Endometrial microvascular endothelial cells (primary cell): ENCODE measurements around the gene KIF21B. TPM values are rescaled to one million over a fixed set of nuclear protein-coding genes. Genes with fewer than 3 reads are reported as not detected.
"Not testable (repeated sequence)": the region's sequence is repeated elsewhere in the genome, so short reads cannot be mapped to it uniquely, and the experiment has no call there.

ENCODE experiments used
- in situ Hi-C: cut with HindIII; loops from 2 replicates; pipeline ENCODE4 v1.10.0; 2017; ENCODE audit warnings: low sequenced_read_pairs, low pct_unique_long_range_greater_than_20kb; ENCODE audit errors: inconsistent ontology term
- total RNA-seq: library from RNA; depleted of rRNA; stranded (reverse); fragments of >200 nt; gene quantifications from one replicate; pipeline ENCODE4 v1.2.3, GENCODE V29; 2015; ENCODE audit errors: inconsistent ontology term

The KIF21B gene
- total RNA-seq, 1 donor from 2014 or later: 1.6 TPM

DNA sequence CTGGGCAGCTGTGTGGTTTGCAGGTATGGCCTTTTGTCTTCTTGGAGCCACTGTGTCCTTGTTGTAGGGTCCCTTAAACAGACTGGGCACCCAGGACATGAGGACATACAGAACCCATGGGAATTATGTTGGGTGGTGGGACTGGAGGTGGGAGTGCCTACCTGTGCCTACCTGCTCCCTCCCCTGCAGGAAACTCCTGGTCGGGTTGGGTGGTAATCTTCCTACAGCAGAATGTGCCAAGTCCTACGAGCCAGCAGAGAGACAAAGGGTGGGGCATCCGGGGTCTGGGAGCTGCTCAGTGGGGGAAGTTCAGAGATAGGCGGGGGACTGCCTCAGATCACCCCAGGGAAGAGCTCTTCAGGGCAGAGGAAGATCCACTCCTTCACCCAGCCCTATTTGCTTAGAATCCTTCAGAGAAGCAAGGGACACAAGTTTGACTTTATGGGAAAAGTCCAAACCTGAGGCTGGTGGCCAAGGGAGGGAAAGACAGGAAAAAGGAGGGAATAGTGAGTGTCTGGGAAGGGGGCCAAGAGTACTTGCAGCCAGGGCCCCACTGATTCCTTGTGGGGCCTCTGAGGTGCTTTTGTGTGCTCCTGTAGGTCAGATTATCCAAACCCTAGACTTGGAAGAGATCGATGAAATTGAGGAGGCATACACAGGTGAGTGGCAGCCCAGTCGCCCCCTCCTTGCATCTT, 58.3 kb downstream of the KIF21B start:
- in situ Hi-C loops: loop anchor here (10.0 kb wide), 1 partner anchor 80 kb away; no protein-coding TSS in a partner anchor

DNA sequence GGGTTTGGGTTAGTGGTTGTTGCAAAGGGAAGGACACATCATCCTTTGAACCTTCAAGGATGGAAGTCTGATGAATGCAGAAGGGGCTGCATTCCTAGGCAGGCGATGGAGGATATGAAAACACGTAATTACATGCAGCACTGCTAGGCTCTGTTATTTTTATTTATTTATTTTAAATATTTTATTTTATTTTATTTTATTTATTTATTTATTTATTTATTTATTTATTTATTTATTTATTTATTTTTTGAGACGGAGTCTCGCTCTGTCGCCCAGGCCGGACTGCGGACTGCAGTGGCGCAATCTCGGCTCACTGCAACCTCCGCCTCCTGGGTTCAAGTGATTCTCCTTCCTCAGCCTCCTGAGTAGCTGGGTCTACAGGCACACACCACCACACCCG, 59.6 kb downstream of the KIF21B start:
- in situ Hi-C loops: loop anchor here (10.0 kb wide), 1 partner anchor 81 kb away; no protein-coding TSS in a partner anchor

DNA sequence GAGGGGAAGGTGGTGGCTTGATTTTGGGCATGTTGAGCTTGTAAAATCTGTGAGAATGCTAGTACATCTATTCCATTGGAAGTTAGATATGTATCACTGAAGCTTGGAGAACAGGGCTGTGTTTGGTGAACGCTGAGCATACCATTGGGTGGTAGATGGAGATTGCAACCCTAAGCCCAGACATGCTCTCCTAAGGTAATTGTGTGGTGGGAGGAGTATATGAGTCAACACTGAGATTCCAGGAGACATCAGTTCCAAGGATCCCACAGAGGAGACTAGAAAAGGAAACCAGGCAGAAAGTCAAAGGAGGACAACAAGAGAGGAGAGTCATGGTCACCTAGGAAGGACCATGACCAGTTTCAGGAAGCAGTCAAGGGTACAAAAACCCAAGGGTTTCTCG, 60.4 kb downstream of the KIF21B start:
- in situ Hi-C loops: loop anchor here (10.0 kb wide), 1 partner anchor 82 kb away; no protein-coding TSS in a partner anchor

DNA sequence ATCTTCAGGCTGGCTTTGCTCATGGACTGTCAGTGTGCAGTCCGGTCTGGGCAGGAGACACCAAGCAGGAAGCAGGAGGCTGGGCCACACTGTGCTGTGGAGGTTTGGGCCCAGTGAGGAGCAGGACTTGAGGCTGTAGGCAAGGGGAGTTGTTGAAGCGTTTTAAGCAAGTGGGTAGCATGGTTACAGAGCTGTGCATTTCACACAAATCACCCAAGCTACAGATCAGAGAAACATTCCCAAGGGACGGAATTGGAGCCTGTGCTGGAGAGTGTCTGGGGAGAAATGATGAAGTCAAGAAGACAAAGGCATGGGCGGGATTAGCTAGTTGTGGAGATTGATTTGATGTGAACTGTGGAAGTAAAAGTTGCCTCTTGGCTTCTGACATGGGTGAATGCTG, 60.9 kb downstream of the KIF21B start:
- in situ Hi-C loops: loop anchor here (10.0 kb wide), 1 partner anchor 82 kb away; no protein-coding TSS in a partner anchor

DNA sequence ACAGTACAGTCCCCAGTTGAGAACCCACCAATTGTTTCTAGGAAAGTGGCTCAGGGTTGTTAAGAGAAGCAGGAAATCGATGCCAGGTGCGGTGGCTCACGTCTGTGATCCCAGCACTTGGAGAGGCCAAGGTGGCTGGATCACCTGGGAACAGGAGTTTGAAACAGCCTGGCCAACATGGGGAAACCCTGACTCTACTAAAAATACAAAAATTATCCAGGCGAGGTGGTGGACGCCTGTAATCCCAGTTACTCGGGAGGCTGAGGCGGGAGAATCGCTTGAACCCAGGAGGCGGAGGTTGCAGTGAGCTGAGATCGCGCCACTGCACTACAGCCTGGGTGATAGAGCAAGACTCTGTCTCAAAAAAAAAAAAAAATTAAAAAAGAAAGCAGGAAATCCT, 61.4 kb downstream of the KIF21B start:
- in situ Hi-C loops: loop anchor here (10.0 kb wide), 1 partner anchor 83 kb away; no protein-coding TSS in a partner anchor

DNA sequence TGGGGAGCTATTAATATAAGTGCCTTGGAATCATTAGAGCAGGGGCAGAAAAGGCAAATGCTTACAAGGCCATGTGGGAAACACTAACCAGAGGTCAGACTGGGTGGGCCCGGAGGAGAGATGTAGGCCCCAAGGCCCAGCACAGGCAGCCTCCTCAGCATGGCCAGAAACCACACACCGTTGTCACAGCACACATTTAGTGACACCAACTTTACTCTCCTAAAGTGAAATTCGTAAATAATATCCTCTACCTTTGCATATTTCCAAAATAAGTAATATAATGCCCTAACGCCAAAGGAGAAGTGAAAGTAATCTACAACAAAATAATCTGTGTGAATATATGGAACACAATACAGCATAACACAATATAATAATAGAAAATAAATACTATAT, 62.6 kb downstream of the KIF21B start:
- in situ Hi-C loops: loop anchor here (10.0 kb wide), 1 partner anchor 84 kb away; no protein-coding TSS in a partner anchor

DNA sequence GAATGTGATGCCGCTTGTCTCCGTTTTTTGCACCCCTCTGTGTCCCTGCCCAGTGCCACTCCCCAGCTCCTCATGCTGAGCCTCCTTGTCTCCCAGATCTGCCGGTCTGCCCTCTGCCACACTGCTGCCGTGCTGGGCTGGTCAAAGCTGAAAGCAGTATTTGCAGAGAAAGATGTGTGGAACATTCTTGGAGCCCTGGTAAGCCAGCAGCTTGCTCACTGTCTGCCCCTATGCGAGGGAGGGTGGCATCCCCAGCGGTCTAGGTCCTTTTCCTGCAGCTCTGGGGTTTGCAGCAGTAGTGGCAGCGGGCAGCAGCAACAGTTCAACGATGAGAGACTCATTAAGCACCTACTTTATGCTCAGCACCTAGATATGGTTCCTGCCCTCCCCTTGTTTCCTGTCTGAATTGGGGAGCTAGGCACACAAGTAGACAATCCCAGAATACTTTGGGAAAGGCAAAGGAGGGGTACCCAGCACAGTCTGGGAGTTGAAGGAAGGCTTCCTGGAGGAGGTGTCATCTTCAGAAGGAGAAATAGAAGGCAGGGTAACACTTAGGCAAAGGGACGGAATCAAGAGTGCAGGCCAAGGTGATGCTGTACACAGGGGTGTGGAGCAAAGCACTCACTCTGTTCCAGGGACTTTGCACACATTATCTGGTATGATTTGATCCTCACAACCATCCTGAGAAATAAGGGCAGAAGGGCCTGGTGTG, 63.1 kb downstream of the KIF21B start:
- in situ Hi-C loops: loop anchor here (10.0 kb wide), 1 partner anchor 84 kb away; no protein-coding TSS in a partner anchor

DNA sequence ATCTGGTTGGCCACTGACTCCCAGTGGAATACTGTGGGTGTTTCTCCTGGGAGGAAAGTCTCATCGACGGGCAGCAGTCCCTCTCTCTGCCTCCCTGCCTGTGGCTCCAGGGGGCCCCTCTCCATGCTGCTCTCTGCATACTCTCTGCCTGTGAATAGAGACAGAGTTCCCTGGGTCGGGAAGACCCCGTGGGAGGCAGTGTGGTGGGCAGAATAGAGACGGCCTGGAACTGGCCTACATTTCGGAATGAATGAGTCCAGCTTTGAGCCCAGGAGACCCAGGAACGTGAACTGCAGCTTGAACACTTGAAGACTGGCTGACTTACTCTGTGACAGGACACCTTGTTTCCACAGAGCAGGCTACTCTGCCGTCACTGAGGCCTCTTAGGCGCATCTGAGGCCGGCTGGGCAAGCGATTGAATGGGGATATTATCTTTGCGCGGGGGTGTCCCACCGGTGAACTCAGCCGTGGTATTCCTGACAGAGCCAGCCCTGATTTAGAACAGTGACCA, 64.0 kb downstream of the KIF21B start:
- in situ Hi-C loops: no loop called here

DNA sequence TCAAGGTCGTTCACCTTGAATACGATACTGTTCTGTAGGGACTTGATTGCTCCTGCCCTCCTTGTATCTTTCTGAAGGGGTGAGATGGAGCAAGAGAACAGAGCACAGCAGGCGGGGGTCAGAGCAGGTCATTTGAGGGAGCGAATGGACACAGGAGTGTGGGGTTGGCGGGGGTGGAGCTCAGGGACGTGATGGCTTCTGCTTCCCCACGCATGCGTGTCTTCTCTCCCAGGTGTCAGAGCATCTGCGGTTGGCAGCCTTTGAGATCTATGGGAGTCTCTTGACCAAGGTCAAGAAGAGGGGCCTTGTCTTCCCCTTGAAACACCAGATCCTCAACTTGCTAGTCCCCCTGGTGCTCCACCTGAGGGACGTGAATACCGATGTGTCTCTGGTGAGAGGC, 64.9 kb downstream of the KIF21B start:
- in situ Hi-C loops: no loop called here

DNA sequence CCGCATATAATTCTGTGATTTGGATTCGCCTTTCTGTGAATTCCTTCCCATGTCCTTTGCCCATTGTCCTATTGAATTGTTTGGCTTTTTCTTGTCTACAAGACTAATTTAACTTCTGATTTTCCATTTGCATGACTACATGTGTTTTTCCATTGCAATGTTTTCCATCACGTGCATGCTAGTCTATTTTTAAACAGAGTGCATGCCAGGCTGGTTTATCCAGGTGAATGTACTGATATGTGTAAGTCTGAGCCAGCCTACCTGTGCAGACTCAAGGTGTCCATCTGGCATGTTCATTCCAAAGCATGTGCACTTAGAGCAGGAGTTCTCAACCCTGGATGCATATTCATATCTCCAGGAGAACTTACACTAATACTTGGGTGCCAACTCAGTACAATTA, 69.1 kb downstream of the KIF21B start:
- in situ Hi-C loops: no loop called here

DNA sequence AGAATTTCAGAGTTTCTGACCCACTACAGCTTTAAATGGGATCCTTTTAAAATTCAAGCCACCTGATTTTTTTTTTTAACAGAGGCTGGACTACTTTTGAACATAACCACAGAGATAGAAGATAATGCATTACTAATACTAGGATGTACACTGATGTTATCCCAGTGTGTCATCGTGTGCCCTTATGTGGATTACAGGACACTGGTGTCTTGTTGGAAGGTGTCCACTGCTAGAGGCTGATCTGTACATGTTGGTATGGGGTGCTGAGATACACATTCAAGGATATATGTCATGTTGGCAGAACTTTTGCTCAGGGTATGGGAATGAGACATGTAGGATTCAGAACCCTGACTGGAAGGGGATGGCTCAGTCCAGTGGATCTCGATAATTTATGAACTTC, 72.5 kb downstream of the KIF21B start:
- in situ Hi-C loops: no loop called here

DNA sequence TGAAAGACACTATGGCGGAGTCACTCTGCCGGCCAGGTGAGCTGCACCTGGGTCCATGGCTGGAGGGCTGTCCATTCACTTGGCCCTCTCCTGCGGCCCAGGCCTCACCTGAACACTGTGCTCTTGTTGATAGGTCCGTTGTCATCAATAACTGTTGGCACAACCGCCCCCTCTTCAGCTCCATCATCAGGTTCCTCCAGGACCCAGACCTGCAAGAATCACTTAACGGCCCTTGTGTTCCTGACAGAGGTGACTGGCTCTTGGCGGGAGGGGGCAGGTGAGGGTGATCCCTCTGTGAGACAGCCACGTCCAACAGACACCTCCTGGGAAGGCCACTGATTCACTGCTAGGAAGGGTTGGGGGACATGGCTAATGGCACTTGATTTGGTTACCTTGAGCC, 73.9 kb downstream of the KIF21B start:
- in situ Hi-C loops: no loop called here

DNA sequence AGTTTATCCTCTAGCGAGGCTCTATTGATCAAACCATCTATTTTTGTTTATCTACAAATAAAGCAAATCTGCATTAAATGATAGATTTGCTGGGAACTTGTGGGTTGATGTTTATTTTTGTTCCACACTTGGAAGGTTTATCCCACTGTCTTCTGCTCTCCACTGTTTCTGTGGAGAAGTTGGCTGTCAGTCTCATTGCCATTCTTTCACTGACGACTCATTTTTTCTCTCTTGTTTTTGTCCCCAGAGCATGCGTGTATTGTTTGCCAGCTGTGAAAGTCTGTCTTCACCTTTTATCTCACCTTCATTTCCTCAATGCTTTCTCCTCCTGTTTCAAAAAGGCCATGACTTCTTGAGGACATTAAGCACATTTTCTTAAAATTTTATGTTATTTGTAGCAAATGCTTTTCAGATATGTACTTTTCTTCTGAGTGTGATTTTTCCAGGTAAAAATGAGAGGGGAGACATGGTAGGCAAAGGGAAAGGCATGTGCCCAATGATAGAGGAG, 76.4 kb downstream of the KIF21B start:
- in situ Hi-C loops: no loop called here

DNA sequence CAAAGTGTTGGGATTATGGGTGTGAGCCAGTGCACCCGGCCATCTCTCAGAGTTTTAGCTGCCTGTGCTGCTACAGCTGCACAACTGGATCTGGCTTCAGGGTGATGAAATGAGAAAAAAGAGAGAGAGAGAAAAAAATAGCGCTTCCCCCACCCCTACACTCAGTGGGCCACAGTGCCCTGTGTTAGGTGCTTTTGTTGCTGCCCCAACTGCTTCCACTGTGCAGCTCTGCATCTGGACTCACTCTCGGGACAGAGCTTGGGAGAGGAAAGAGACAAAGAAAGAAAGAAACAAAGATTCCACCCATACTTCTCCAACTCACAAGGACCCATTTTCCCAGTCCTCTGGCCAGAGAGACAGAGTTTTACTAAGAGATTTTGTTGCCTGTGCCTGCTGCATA, 78.4 kb downstream of the KIF21B start:
- in situ Hi-C loops: no loop called here

DNA sequence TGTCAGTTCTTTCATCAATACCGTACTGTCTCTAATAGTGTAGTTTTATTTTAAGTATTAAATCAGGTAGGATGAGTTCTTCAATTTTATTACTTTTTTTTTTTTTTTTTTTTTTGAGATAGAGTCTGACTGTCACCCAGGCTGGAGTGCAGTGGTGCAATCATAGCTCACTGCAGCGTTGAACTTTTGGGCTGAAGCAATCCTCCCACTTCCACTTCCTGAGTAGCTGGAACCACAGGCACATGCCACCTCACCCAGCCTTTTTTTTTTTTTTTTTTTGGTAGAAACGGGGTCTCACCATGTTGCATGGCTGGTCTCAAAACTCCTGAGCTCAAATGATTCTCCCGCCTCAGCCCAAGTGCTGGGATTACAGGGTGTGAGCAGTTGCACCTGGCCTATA, 84.6 kb downstream of the KIF21B start:
- in situ Hi-C loops: no loop called here

DNA sequence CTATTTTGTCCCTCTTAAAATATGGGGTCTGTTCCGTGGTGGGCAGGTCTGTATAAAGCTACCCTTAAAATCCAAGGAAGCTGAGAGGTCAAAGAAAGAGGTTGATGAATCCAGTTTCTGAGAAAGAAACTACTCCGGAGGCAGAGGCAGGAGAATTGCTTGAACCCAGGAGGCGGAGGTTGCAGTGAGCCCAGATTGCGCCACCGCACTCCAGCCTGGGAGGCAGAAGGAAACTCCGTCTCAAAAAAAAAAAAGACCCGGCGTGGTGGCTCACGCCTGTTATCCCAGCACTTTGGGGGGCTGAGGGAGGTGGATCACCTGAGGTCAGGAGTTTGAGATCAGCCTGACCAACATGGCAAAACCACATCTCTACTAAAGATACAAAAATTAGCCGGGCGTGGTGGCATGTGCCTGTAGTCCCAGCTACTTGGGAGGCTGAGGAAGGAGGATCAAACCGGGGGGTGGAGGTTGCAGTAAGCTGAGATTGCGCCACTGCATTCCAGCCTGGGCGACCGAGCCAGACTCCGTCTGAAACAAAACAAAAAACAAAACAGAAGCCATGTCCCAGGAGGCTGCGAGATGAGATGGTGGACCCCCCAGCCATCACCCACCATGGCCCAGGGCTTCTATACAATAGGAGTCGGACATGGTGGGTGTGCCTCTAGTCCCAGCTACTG, 88.1 kb downstream of the KIF21B start:
- in situ Hi-C loops: not testable (repeated sequence)

DNA sequence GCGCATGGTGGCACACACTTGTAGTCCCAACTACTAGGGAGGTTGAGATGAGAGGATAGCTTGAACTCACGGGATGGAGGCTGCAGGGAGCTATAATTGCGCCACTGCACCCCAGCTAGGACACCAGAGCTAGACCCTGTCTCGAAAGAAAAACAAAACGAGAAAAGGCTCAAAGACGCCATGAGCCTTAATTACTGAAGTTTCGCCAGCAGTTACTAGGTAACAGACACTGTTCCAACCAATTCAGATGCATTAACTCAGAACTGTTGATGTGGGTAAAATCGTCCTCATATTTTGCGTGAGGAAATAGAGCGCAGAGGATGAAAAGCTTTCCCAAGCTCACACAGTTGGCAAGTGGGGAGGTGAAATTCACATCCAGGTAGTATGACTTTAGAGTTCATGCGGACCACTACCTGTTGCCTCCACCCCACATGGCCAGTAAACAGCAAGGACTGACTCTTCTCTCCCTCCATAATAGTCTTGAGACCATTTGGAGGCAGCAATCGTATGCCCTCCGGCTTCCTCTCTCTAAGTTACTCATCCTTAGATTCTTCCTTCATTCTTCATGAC, 88.8 kb downstream of the KIF21B start:
- in situ Hi-C loops: no loop called here

DNA sequence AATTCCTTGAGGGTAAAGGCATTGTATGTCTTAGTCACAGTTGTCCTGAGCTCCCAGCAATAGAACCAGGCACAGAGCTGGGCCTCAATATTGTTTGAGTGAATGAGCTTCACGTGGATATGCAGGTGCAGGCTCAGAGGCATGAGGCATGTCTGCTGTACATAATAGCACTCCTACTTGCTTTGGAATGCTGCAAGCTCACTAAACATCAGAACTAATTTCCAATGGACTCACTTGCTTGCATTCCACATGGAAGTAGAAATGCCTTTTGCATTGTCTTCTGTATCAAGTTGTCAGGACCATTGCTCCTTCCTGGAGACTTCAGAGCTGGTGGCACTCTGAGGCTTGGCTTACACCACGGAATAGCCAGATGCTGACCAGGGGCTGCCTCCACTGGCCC, 91.7 kb downstream of the KIF21B start:
- in situ Hi-C loops: no loop called here

DNA sequence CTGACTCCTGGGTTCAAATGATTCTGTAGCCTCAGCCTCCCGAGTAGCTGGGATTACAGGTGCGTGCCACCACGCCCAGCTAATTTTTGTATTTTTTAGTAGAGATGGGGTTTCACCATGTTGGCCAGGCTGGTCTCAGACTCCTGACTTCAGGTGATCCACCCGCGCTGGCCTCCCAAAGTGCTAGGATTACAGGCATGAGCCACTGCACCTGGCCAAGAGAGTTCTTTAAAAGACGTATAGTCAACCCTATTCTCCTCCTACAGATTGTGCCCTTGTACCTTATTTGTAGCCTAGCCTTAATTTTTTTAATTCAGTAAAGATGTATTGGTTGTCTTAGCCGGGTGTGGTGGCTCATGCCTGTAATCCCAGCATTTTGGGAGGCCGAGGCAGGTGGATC, 93.2 kb downstream of the KIF21B start:
- in situ Hi-C loops: not testable (repeated sequence)
